Activated gamma-delta T cell (primary cell): ENCODE data around the gene NELFCD.
"Not testable (repeated sequence)": the region's sequence is repeated elsewhere in the genome, so short reads cannot be mapped to it uniquely, and the experiment has no call there.

ENCODE experiments used
- DNase-seq: peaks from one replicate; lab custom pipeline; 2025; lab: John Stamatoyannopoulos, UW

NELFCD gene

GRCh38 chr20:59010321-59010994 lies 29.4 kb downstream of the NELFCD start:
- DNase-seq = no peak

DNA sequence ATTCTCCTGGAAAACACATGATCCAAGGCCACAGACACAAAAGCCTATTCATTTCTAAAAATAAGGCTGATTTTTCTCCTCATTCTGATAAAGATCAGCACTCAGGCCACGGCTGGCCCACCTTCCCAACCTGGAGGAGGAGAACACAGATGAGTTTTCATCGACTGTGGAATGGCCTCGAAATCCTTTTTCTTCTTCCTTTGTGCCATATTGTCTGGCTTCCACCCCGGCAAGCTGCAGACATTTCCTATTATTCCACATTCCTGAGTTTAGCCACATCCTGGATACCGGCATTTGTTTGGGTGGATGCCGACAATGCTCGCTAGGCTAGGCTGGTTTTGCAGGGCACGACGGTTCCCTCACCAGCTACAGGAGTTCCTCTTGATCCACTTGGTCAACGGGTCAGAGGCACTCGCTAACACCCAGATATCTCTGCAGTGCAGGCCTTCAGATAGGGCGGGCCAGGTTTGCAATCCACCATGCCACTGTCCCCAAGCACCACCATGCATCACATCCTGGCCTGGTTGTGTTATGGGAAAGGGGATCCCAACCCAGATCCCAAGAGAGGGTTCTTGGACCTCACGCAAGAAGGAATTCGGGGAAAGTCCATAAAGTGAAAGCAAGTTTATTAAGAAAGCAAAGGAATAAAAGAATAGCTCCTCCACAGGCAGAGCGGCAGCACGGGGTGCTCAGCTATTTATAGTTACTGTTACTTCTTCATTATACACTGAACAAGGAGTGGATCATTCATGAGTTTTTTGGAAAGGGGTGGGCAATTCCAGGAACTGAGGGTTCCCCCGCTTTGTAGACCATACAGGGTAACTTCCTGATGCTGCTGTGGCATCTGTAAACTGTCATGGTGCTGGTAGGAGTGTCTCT lies 30.2 kb downstream of the NELFCD start:
- no peak for DNase-seq

- DNase-seq = not testable (repeated sequence)
These were observed 30.8 kb downstream of the NELFCD start for GRCh38 chr20:59011874-59012157.

DNA sequence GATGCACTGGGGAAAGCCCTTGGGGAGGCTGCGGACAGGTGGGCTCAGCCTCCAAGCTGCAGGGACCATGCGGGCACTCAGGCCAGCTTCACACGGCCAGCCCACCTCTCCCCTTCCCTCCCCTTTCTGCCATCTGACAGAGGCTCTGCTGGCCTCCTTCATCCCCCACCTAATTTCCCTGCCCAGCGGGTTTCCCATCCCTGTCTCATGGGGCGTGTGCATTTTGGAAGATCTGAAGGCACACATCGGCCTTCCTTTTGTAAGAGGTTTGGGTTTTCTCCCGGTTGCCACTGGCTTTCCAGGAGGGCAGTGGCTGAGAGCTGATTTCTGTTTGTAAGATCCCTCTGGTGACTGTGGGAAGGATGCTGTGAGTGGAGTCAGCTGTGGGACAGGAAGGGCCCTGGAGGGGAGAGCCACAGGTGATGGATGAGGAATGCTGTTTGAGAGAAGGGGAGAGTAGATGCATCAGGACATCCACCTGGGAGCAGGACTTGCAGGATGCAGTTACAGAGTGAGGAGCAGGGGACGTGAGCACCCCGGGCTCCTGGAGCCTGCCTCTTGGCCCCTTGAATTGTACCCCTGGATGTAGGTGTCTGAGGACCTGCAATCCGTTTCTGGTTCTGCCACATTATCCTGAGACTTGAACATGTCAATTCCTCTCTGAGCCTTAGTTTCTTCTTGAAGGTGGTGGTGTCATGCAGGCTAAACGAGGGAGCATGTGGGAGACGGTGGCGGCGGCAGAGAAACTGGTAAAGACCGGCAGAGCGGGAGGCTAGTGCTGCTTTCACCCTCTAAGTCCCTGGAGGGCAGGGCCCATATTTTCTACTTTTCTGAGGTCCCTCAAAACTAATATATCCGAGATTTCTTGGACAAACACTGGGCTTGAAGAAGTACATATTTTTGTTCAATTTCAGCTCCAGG lies 32.2 kb downstream of the NELFCD start:
- DNase-seq = no peak

GRCh38 chr20:59013959-59014608 lies 33.0 kb downstream of the NELFCD start:
- no peak for DNase-seq

GRCh38 chr20:59014680-59015389 lies 33.8 kb downstream of the NELFCD start:
- DNase-seq = no peak

GRCh38 chr20:59015411-59015810 lies 34.4 kb downstream of the NELFCD start:
- no peak for DNase-seq

GRCh38 chr20:59015812-59016711 lies 35.0 kb downstream of the NELFCD start:
- DNase-seq = no peak

DNA sequence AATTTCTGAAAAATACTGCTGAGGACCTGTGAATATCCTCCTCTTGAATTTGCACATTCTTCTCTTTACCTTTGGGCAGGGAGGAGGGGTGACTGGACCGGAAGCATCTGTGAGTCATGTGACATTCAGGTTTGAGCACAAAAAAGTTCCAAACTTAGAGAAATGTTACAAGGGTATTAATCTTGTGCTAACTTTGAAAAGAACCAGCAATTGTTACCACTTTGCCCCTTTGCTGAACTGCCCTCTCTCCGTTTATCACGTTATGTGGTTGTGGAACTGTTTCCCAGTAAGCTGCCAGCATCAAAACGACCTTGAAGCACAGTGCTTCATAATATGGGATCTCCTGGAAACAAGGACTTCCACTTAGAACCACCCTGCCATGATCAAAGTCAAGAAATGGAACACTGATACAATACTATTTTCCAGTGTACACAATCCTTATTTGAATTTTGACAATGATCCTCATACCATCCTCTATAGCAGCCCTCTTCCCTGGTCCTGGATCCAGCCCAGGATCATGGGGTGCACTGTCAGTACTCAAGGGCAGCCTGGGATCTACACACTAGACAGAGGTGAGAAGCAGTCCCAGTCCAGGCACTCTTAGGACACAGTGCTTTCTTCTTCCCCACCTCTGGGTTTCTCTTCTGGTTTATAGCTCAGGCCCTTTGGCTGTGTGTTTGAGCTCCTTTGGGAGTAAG lies 35.9 kb downstream of the NELFCD start:
- DNase-seq = no peak

GRCh38 chr20:59017493-59018231 lies 36.6 kb downstream of the NELFCD start:
- DNase-seq = no peak

DNA sequence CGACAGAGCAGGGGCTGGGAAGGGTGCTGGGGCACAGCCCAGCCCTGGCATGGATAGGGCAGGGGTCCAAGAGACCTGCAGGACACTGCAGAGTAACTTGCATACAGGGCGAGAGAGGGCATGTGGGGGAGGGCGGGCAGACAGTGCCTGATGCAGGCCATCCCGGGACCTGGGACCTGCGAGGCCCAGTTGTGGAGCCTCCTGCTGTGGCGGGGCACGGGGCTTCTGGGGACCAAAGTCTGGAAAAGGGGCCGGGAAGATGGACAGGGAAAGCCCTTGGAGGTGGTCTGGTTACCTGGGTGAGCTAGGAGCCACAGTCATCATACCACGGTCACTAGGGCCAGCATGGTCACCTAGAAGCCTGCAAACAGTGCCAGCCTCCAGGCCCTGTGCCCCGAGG lies 37.8 kb downstream of the NELFCD start:
- no peak for DNase-seq

GRCh38 chr20:59019217-59019616 lies 38.2 kb downstream of the NELFCD start, which contains the start of gene TUBB1:
Gene TUBB1 (plus strand): TSS chr20:59019429. CDS start chr20:59019523, 94 bp downstream.
- no peak for DNase-seq

DNA sequence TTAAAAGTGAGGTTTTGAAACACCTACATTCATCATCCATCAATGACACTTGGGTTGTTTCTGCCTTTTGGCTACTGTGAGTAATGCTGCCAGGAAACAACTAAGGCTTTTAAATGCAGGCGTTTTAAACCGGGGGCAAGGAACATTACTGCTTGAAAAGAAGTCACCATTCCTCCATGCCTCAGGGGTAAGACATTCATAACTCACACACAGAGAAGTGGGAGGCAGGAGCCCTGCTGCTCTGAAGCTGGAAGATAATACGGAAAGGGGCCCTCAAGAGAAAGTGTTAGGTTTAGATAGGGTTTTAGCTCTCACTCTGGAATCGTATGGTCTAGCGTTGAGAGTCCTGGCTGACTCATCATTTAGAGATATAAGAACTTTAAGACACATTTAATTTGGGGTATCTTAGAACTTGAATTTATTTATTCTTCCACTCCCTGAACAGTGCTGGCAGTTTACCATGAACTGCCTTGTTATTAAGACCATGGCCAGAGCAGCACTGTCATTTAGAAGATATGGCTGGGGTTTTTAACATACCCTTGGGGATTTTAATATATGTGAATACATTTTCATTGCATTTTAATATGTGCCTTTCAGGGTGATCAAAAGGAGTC lies 40.0 kb downstream of the NELFCD start:
- no peak for DNase-seq

- DNase-seq = no peak
These were observed 41.7 kb downstream of the NELFCD start for GRCh38 chr20:59022754-59023153.

GRCh38 chr20:59023616-59024015 lies 42.6 kb downstream of the NELFCD start:
- no peak for DNase-seq

DNA sequence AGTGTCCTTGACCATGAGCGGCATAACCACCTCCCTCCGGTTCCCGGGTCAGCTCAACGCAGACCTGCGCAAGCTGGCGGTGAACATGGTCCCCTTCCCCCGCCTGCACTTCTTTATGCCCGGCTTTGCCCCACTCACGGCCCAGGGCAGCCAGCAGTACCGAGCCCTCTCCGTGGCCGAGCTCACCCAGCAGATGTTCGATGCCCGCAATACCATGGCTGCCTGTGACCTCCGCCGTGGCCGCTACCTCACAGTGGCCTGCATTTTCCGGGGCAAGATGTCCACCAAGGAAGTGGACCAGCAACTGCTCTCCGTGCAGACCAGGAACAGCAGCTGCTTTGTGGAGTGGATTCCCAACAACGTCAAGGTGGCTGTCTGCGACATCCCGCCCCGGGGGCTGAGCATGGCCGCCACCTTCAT lies 43.1 kb downstream of the NELFCD start:
- no peak for DNase-seq

- no peak for DNase-seq
These were observed 44.0 kb downstream of the NELFCD start for GRCh38 chr20:59025086-59025485.

DNA sequence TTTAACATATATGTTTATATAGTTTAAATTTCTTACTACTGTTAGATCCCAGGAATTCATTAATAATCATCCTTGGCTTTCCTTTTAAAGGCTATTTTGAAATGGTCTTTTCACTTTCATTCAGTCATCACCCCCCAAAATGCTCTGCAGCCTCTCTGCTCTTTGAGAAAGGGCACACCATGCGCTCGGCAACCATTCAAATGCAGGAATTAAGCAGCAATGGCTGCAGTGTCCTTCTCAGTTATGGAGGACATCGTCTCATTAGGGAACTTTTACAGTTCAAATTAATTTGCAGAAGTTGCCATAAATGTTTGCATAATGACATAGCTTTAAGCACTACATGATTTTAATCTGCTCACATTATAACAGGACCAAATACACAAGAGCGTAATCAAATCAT lies 44.5 kb downstream of the NELFCD start:
- DNase-seq = no peak
